Fibroblast of villous mesenchyme (primary cell): ENCODE results near the gene COMP. TPM values are rescaled to one million over a fixed set of nuclear protein-coding genes. Genes with fewer than 3 reads are reported as not detected.

Source experiments
- DNase-seq: peaks from one replicate; pipeline ENCODE4 v3.0.0-alpha.2; 2010; ENCODE audit warnings: low read depth
- H3K4me3 ChIP-seq: 2 replicates; pipeline ENCODE4 v1.5.1; 2011; ENCODE audit warnings: low read depth, mild to moderate bottlenecking, low read length
- total RNA-seq: library from RNA; depleted of rRNA; stranded (reverse); fragments of >200 nt; gene quantifications from 2 replicates; pipeline ENCODE4 v1.2.3, GENCODE V29; 2012
- TF ChIP-seq, protein P1 (sequence below): IDR thresholded peaks from 2 replicates; pipeline ENCODE4 v1.5.1; 2012; ENCODE audit warnings: low read depth, mild to moderate bottlenecking, low read length; ENCODE audit not compliant: insufficient read depth

The COMP gene
- under 0.01 TPM in 1 of 2 replicates, not detected in the other for total RNA-seq

DNA sequence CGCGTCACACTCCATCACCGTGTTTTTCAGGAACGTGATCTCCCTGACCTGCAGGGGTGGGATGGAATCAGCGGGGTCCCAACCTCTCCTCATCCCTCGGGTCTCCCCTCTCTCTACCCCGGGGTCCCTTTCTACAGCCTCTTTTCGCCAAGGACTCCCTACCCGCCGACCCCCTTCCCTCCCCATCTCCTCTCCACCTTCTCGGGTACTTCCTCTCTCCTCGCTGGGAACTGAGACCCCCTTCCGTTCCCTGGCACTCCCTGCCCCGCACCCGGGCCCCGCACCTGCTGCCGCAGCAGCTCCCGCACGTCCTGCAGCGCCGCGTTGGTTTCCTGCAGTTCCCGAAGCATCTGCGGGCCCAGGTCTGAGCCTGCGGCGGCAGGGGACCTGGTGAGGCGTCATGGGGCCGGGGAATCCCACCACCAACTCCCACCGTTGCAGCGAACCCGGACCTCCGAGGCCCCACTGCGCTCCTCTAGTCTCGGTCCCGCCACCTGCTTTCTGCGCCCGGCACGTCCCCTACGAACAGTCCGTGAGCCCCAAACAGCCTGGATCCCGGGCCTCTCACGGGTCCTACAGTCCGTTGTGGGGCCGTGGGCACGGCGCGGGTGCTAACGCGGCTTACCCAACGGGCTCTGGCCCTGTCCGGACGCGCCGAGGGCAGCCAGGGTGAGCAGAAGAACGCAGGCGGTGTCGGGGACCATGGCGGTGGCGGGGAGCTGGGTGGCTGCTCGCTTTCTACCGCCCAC is at the start of gene COMP:
Gene COMP (minus strand): TSS at position 740 of the 749 bp plus-strand sequence. CDS start 36 bp downstream, at position 704.
- no peak within 1 kb of the TSS for H3K4me3 ChIP-seq
- TF ChIP-seq, protein P1, sequence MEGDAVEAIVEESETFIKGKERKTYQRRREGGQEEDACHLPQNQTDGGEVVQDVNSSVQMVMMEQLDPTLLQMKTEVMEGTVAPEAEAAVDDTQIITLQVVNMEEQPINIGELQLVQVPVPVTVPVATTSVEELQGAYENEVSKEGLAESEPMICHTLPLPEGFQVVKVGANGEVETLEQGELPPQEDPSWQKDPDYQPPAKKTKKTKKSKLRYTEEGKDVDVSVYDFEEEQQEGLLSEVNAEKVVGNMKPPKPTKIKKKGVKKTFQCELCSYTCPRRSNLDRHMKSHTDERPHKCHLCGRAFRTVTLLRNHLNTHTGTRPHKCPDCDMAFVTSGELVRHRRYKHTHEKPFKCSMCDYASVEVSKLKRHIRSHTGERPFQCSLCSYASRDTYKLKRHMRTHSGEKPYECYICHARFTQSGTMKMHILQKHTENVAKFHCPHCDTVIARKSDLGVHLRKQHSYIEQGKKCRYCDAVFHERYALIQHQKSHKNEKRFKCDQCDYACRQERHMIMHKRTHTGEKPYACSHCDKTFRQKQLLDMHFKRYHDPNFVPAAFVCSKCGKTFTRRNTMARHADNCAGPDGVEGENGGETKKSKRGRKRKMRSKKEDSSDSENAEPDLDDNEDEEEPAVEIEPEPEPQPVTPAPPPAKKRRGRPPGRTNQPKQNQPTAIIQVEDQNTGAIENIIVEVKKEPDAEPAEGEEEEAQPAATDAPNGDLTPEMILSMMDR, result no peak
- no peak for DNase-seq

DNA sequence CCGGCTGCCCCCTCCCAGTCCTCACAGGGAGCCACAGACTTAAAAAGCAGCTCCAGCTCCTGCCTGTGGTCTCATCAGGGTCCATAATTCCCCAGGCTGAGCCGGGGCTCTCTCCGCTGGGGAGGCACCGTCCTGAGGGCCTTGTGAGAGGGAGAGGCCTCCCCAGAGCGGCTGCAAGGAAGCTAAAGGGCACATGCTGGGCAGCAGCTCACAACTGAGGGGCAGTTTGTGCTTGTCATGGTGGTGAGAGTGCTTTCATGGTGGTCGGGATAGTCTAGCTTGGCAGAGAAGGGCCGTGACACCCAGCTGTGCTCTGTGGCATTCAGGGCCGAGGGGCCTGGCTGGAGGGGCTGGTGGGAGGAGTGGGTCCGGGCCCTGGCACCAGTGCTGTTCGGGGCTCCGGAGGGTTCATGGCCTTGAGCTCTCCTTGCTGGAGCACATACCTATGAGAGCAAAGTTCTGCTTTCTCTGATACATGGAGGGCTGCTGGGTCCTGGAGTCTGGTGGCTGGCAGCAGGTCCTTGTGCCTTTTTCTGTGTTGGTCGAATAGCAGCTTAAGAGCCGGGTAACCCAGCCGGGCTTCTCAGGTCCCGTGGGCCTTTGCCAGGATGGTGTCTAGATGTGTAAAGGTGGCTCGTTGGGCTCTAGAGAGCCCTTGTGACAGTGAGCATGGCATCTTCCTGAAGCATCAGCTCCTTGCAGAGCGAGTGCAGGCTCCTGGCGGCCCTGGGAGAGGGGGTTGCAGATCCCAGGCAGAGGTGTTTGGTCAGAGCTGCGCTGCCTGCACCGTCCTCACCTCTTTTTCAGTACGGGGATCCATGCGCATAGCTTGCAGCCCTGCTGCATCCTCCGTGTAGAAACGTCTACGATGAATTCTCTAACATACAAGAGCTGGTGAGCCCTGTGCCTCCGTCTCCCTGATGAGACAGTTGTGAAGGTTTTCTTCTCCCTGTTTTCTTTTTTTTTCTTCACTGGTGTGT is 49.5 kb upstream of the COMP start:
- TF ChIP-seq, protein P1, result no peak
- no peak overlapping the region for H3K4me3 ChIP-seq
- no peak for DNase-seq

DNA sequence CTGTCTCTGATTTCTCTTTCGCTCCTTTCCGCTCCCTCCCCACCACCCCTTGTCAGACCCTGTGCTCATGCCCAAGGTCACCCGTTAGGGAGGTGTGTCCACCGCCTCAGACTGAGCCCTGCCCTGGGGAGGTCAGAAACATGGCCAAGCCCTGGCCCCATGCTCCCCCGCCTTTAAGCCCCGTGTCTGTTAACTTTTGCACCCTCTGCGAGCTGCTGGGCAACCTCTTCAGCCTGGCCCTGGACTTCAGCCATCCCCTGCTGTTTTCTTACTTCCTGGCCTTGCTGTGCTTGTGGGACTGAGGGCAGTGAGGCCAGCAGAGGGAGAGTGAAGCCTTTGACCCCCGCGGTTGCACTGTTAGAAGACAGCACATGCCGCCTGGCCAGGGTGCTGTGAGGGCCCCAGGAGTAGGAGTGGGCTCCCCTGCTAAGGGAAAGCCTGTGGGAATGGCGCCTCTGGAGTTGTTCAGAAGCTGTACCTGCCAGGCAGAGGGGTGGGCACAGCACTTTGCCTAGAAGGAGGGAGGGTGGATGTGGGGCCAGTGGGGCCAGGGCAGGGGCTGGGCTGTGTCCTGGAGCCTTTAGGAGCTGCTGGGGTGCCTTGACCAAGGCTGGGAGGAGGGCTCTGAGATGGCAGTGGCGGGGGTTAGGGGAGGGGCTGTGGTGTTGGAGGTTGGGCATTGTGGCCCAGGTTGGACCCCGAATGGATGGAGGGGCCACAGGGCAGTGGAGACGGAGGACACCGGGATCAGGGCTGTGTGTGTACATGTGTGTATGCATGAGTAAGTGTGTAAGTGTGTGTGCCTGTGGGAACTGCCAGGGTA is 48.6 kb upstream of the COMP start:
- DNase-seq, result peak; percentile 55
- no peak overlapping the region for H3K4me3 ChIP-seq
- TF ChIP-seq, protein P1, result no peak

DNA sequence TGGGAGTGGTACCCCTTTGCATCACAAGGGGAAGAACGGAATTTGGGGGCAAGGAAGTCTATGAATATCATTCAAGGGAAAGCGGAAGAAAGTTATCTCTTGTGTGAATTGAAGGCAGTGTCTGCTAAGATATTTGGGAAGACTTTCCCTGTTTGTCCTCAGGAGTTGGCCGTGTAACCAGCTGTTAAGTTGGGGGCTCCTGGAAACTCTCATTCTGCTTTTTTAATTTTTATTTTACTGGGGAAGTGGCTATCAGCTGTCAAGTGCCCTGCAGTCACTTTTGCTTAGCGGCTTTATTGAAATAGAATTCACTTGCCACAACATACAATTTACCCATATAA is 43.5 kb upstream of the COMP start:
- H3K4me3 ChIP-seq, result peak overlapping the region; percentile 65

DNA sequence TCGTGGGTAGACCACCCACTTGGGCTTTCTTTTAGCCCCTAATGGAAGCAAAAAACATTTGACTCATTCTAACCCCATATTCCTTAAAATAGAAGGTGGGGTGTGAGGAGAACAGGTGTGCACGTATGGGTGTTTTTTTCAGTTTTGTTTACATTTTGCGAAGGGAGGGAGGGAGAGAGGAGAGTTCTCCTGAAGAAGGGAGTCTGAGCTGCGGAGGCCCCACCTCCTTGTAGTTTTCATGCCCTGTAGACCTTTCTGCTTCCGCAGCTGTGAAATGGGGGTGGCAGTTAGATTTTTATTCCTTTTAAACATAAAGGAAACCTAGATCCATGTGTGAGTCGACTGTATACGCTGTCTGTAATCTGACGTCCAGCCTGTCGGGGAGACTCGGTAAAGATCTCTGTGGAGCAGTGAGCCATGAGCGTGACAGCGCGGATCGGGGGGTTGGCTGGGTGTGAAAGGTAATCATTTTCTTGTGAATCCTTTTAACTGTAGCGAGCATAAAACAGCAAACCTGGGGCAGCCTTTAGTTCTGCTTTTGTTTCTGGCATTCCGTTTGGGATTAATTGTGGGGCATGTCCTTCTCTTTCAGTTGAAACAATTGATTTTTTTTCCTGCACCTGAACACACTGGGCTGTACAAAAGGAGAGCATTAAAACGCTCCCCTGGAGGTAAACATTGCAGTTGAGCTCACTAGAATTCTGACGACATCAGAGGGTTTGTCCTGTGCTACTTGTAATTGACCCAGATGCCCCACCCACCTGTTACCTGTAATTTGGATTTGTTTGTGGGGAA is 42.9 kb upstream of the COMP start:
- peak overlapping the region; percentile 65 for H3K4me3 ChIP-seq
- DNase-seq, result no peak
- TF ChIP-seq, protein P1, result no peak

More for the DNA sequence above, 43.5 kb upstream of the COMP start:
- no peak for DNase-seq
- TF ChIP-seq, protein P1, result no peak

DNA sequence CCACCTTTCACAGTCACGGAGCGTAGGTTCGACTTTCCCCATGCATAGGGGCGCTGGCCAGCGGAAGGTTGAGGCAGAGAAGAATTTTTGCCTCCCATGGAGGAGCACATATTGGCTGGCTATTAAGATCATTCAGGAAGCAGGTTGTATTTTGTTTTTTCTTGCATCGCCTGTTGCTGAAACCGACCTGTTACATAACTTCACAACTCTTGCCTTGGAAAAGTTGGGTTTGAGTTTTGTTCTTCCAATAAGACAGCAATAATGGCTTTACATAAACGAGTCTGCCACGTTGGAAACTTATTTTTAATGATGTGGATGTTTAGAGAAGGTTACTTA is 42.0 kb upstream of the COMP start:
- TF ChIP-seq, protein P1, result no peak
- DNase-seq, result no peak
- peak overlapping the region; percentile 65 for H3K4me3 ChIP-seq
